GM08714 (cell line): ENCODE results near the gene CDC42SE1.

Experiments used
- H3K4me3 ChIP-seq: fragments of 200-500 bp; sonication (Bioruptor generic); 2 replicates; pipeline ENCODE4 v1.5.1; 2014; ENCODE audit warnings: mild to moderate bottlenecking, low read length, inconsistent platforms
- ZNF274 ChIP-seq: IDR thresholded peaks from 2 replicates; pipeline ENCODE4 v1.6.1; 2012; ENCODE audit warnings: mild to moderate bottlenecking, low read depth, low read length

CDC42SE1 gene

DNA sequence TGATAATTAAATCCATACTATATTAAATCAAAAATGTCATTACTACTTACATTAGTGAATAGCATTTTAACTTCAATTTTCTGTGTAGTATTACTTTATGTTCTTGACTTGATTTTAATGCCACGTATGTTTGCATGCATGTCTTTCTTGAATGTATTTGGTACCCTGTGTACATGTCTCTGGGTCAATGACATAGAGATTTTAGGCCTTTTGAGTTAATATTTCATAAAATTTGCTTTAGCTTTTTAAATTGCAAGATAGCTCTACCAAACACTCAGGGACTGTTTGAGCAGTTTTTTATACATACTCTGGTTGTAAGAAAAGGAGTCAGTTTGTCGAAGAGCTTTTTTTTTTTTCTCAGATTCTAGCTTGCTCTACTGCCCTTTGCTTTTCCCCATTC is 2.3 kb upstream of the CDC42SE1 start:
- no peak overlapping the region; the same call in 1 of the 2 replicates for H3K4me3 ChIP-seq
- TF ChIP-seq ZNF274, result no peak

DNA sequence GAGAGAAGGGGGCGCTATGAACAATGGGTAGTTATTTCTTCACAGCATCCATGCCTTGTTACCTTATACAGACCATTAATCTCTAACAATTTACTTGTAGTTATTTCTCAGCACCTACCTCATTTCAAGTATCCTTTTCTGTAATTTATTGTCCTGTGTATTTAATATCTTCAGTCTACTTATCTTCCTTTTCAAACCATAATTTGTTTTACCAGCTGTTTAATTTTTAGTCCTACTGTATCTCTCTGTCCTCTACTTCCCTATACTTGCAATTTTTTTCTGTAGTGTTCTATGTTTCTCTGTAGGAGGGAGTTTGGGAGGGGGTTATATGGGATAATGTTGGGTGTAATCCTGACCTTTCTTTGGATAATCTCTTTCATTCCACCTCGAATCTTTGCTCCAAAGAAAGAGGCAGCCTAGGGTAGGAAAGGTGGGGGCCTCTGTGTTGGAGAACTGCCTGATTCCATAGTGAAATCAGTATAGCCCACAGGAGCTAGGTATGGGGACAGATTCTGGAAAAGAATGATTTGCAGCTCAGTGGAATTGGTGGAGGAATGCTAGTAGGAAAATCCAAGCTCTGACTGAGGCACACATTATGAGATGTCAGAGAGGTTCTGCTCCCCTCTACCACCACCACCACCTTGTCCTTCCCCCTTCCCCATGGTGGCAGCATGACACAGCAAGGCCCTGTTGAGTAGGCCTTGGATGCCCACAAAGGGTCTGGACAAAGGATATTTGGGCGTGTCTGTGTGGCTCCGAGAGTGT is 1.4 kb upstream of the CDC42SE1 start:
- peak overlapping the region; percentile 96 for H3K4me3 ChIP-seq
- TF ChIP-seq ZNF274, result no peak

GRCh38 chr1:151060007-151060656 is 710 bp upstream of the CDC42SE1 start, which contains the start of gene MLLT11:
Gene MLLT11, plus strand, starts transcription at chr1:151060397. Its CDS starts 6,828 bp downstream, at chr1:151067225.
- no peak for TF ChIP-seq ZNF274
- H3K4me3 ChIP-seq, result peak within 1 kb of the TSS; percentile 96

GRCh38 chr1:151058692-151059091 is 730 bp downstream of the CDC42SE1 start:
- peak overlapping the region; percentile 96 for H3K4me3 ChIP-seq
- TF ChIP-seq ZNF274, result no peak

DNA sequence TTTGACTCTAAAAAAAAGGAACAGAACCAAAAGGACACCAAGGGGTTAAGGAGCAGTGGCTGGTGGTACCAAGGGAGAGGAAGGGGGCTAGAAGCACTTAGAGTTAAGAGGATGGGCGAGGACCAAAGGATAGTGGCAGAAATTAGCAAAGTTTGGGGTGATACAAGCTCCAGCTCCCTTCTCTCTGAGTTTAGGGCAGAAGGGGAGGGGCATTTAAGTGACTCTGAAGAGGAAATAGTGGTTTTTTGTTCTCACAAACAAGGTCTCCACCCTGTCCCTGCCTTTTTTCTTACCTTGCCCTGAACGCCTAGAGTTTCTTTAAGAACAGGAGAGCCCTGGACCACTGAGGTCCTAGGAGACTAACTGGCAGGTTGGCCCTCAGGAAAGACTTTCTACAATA is 3.3 kb downstream of the CDC42SE1 start:
- no peak overlapping the region; the same call in 1 of the 2 replicates for H3K4me3 ChIP-seq
- TF ChIP-seq ZNF274, result no peak

DNA sequence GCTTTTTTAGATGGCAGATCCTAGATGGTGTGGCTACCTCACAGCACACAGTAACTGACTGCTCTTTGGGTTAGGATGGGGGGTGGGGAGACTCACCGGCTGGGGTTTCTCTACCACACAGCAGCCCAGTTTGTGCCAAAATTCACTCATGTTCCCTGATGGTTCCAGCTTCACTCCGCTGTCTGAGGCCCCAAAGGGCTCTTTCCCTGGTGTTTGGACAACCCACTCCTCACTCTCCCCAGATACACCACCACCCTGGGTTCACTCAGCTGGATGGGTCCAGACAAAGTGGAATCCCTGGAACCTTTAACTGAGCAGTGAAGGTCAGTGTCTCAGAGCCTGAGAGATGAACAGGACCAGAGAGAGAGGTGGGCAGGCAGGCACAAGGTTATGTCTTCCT is 3.8 kb downstream of the CDC42SE1 start:
- TF ChIP-seq ZNF274, result no peak
- no peak overlapping the region; the same call in 1 of the 2 replicates for H3K4me3 ChIP-seq

- TF ChIP-seq ZNF274, result no peak
- H3K4me3 ChIP-seq, result no peak overlapping the region
Measured at GRCh38 chr1:151054971-151055547, 4.4 kb downstream of the CDC42SE1 start.

- no peak for TF ChIP-seq ZNF274
- H3K4me3 ChIP-seq, result no peak overlapping the region
Measured at GRCh38 chr1:151051356-151052009, 7.9 kb downstream of the CDC42SE1 start.

- no peak for TF ChIP-seq ZNF274
- no peak overlapping the region for H3K4me3 ChIP-seq
Measured at GRCh38 chr1:151050051-151050688, 9.3 kb downstream of the CDC42SE1 start.

DNA sequence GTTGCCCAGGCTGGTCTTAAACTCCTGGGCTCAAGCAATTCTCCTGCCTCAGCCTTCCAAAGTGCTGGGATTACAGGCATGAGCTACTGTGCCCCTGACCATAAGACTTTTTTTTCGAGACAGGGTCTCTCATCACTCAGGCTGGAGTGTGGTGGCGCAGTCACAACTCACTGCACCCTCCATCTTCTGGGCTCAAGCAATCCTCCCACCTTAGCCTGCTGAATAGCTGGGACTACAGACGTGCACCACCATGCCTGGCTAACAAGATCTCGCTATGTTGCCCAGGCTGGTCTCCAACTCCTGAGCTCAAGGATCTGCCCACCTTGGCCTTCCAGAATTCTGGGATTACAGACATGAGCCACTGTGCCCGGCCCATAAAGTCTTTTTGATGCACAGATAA is 10.0 kb downstream of the CDC42SE1 start:
- no peak overlapping the region for H3K4me3 ChIP-seq
- TF ChIP-seq ZNF274, result no peak

- H3K4me3 ChIP-seq, result peak overlapping the region; percentile 60; the same call in 1 of the 2 replicates
- TF ChIP-seq ZNF274, result no peak
Measured at GRCh38 chr1:151048645-151049032, 10.8 kb downstream of the CDC42SE1 start.

GRCh38 chr1:151047925-151048644 is 11.3 kb downstream of the CDC42SE1 start:
- peak overlapping the region; percentile 60 for H3K4me3 ChIP-seq
- TF ChIP-seq ZNF274, result no peak

DNA sequence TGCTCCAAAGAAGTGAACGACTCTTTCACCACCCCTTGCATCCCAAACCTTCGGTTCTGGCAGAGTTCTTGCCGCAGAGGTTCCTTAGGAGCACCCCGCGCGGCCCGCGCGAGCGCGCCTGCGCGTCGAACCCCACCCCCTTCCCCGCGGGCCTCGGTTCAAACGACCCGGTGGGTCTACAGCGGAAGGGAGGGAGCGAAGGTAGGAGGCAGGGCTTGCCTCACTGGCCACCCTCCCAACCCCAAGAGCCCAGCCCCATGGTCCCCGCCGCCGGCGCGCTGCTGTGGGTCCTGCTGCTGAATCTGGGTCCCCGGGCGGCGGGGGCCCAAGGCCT is 11.9 kb downstream of the CDC42SE1 start, which contains the start of gene C1orf56:
Gene C1orf56 (plus strand): TSS at position 161 of the 334 bp plus-strand sequence. CDS start 97 bp downstream, at position 258.
- H3K4me3 ChIP-seq, result peak within 1 kb of the TSS; percentile 60
- no peak for TF ChIP-seq ZNF274
